Panc1 (cell line): ENCODE data around the gene CCDC34. TPM values are rescaled to one million over a fixed set of nuclear protein-coding genes. Genes with fewer than 3 reads are reported as not detected.
"Not testable (repeated sequence)": the region's sequence is repeated elsewhere in the genome, so short reads cannot be mapped to it uniquely, and the experiment has no call there.

Experiments used
- ATAC-seq: fragments of 200-7000 bp; cut with Tn5 transposase; 2 replicates; pipeline ENCODE4 v1.9.1; 2020; ENCODE audit warnings: mild to moderate bottlenecking, moderate library complexity
- BruUV-seq: library from RNA; stranded (reverse); fragments of 400-500 nt; replicated peaks from 2 replicates; lab custom pipeline; 2021; lab: Mats Ljungman, UMichigan
- CTCF ChIA-PET: fragments of 300-600 bp; sonication (Branson Sonifier 250); formaldehyde crosslinking; loops from one replicate; lab custom pipeline; 2022; ENCODE audit warnings: antibody characterized with exemption; lab: Charles Lee
- POLR2A ChIA-PET: fragments of 300-600 bp; sonication (Branson Sonifier 250); formaldehyde crosslinking; loops from one replicate; lab custom pipeline; 2022; ENCODE audit warnings: antibody characterized with exemption; lab: Charles Lee
- DNase-seq: peaks from one replicate; pipeline ENCODE4 v3.0.0-alpha.2; 2010; ENCODE audit warnings: low read depth, low spot score
- H3K27ac ChIP-seq: 2 replicates; pipeline ENCODE4 v1.5.1; 2011; ENCODE audit warnings: mild to moderate bottlenecking, low read length, inconsistent platforms
- H3K27me3 ChIP-seq: fragments of 200-500 bp; sonication (Bioruptor generic); 2 replicates; pipeline ENCODE4 v1.6.0; 2014; ENCODE audit warnings: low read length, inconsistent platforms; ENCODE audit not compliant: control insufficient read depth, insufficient read depth
- H3K36me3 ChIP-seq: fragments of 200-500 bp; sonication (Bioruptor generic); 2 replicates; pipeline ENCODE4 v1.5.1; 2014; ENCODE audit warnings: inconsistent platforms, mild to moderate bottlenecking, low read length, moderate library complexity; ENCODE audit not compliant: control insufficient read depth, insufficient read depth
- H3K4me1 ChIP-seq: 2 replicates; pipeline ENCODE4 v1.5.1; 2011; ENCODE audit warnings: inconsistent platforms, mild to moderate bottlenecking, low read length, moderate library complexity; ENCODE audit not compliant: control insufficient read depth, insufficient read depth
- H3K4me3 ChIP-seq, 2 experiments: 2 replicates each; pipeline ENCODE4 v1.5.1; 2011 to 2012; ENCODE audit warnings: low read depth in 2 of 2, low read length in 2 of 2, mild to moderate bottlenecking in 2 of 2, inconsistent platforms in 1 of 2, moderate library complexity in 1 of 2
- H3K9me3 ChIP-seq: fragments of 200-500 bp; sonication (Bioruptor generic); 2 replicates; pipeline ENCODE4 v1.5.1; 2014; ENCODE audit warnings: low read depth, mild to moderate bottlenecking, inconsistent platforms, low read length, moderate library complexity; ENCODE audit not compliant: control insufficient read depth, insufficient read depth
- CTCF ChIP-seq: fragments of 450-650 bp; IDR thresholded peaks from 2 replicates; pipeline ENCODE4 v1.5.1; 2017; ENCODE audit warnings: mild to moderate bottlenecking
- POLR2AphosphoS5 ChIP-seq: IDR thresholded peaks from 2 replicates; pipeline ENCODE4 v1.6.1; 2012; ENCODE audit warnings: mild to moderate bottlenecking, low read depth, low read length, moderate library complexity
- REST ChIP-seq, 2 experiments: IDR thresholded peaks; 2 replicates each; pipeline ENCODE4 v1.6.1; 2011 to 2012; ENCODE audit warnings: low read depth in 2 of 2, control low read depth in 1 of 2, low read length in 1 of 2, mild to moderate bottlenecking in 1 of 2, moderate library complexity in 1 of 2; ENCODE audit not compliant: insufficient read depth in 1 of 2
- SIN3A ChIP-seq: IDR thresholded peaks from 2 replicates; pipeline ENCODE4 v1.6.1; 2012; ENCODE audit warnings: low read depth, mild to moderate bottlenecking, low read length, moderate library complexity, borderline replicate concordance; ENCODE audit not compliant: insufficient read depth
- TCF7L2 ChIP-seq: IDR thresholded peaks from 2 replicates; pipeline ENCODE4 v1.6.1; 2011; ENCODE audit warnings: mild to moderate bottlenecking, low read depth, low read length, inconsistent platforms
- in situ Hi-C: cut with HindIII; loops from 2 replicates; pipeline ENCODE4 v1.10.0; 2016; ENCODE audit warnings: low sequenced_read_pairs, low pct_unique_long_range_greater_than_20kb
- intact Hi-C: fragments of 100-400 bp; cut with micrococcal nuclease; formaldehyde crosslinking; loops from one replicate; pipeline ENCODE4 v1.10.0; 2022; ENCODE audit not compliant: unreplicated experiment
- total RNA-seq: library from RNA; stranded (reverse); gene quantifications from one replicate; pipeline ENCODE4 v1.2.1, GENCODE V29; 2021; ENCODE audit not compliant: unreplicated experiment

CCDC34 gene
- total RNA-seq, 1 experiment from 2014 or later = 28.3 TPM

- POLR2A ChIA-PET = interaction anchor here (0.5 kb wide), 1 partner anchor 11 kb away, joined by 4 read pairs; no protein-coding TSS in a partner anchor
- in situ Hi-C loops (no loop called here), intact Hi-C loops (no loop called here)
- DNase-seq (no peak), ATAC-seq (no peak)
- no peak for TF ChIP-seq TCF7L2
- TF ChIP-seq SIN3A = no peak
- TF ChIP-seq CTCF = no peak
- TF ChIP-seq REST (IDR thresholded peaks at IDR 0.05; ENCODE audit: insufficient read depth in 1 of 2, low read depth in 2 of 2, low read length in 1 of 2) = no peak
- CTCF ChIA-PET = no interaction called here
- no TSS peak for BruUV-seq
- Histone ChIP-seq H3K9me3 (no peaks in the 10 kb centered on the region), H3K27me3 (no peaks in the 10 kb centered on the region), H3K4me1 (no peaks in the 10 kb centered on the region), H3K36me3 (peaks cover 2% of the 10 kb centered on the region; the same call in 1 of the 2 replicates), H3K4me3 (no peak overlapping the region), H3K27ac (no peak overlapping the region)
These were observed 23.1 kb downstream of the CCDC34 start for GRCh38 chr11:27339941-27340340.

GRCh38 chr11:27334764-27335163 lies 28.3 kb downstream of the CCDC34 start:
- H3K36me3 ChIP-seq, BruUV-seq, DNase-seq, H3K9me3 ChIP-seq, H3K4me3 ChIP-seq, H3K27ac ChIP-seq, POLR2A ChIA-PET, intact Hi-C loops, H3K27me3 ChIP-seq, ATAC-seq, CTCF ChIA-PET, H3K4me1 ChIP-seq, in situ Hi-C loops: not testable (repeated sequence)

- BruUV-seq = no TSS peak
- CTCF ChIA-PET = no interaction called here
- no peaks in the 10 kb centered on the region for H3K27me3 ChIP-seq
- TF ChIP-seq CTCF = no peak
- no peak for TF ChIP-seq TCF7L2
- TF ChIP-seq SIN3A = no peak
- TF ChIP-seq POLR2AphosphoS5 = no peak
- TF ChIP-seq REST (IDR thresholded peaks at IDR 0.05; ENCODE audit: insufficient read depth in 1 of 2, low read depth in 2 of 2, low read length in 1 of 2) = no peak
- in situ Hi-C loops (no loop called here), intact Hi-C loops (no loop called here)
- H3K9me3 ChIP-seq = no peaks in the 10 kb centered on the region
- POLR2A ChIA-PET = no interaction called here
- ATAC-seq = no peak; the same call in 1 of the 2 replicates
- no peak for DNase-seq
- peaks cover 4% of the 10 kb centered on the region; the same call in 1 of the 2 replicates for H3K4me1 ChIP-seq
- peak overlapping the region; percentile 20; the same call in 1 of the 2 replicates for H3K27ac ChIP-seq
- 0 out of 2 replicates have a peak, but pooled peaks cover 2% of the 10 kb centered on the region for H3K36me3 ChIP-seq
- H3K4me3 ChIP-seq = no peak overlapping the region
These were observed 31.0 kb downstream of the CCDC34 start for GRCh38 chr11:27331981-27332380.
